HG03159 (cell line): ENCODE data around the gene CEP89.
A peak's percentile ranks its signal among the peaks of the same experiment; 100 is the strongest.
"Not testable (repeated sequence)": the region's sequence is repeated elsewhere in the genome, so short reads cannot be mapped to it uniquely, and the experiment has no call there.

ENCODE experiments used
- ATAC-seq: cut with Tn5 transposase; IDR thresholded peaks from one replicate; pipeline ENCODE4 v1.9.1; 2021; ENCODE audit warnings: mild to moderate bottlenecking, moderate library complexity; ENCODE audit not compliant: unreplicated experiment

The CEP89 gene

DNA sequence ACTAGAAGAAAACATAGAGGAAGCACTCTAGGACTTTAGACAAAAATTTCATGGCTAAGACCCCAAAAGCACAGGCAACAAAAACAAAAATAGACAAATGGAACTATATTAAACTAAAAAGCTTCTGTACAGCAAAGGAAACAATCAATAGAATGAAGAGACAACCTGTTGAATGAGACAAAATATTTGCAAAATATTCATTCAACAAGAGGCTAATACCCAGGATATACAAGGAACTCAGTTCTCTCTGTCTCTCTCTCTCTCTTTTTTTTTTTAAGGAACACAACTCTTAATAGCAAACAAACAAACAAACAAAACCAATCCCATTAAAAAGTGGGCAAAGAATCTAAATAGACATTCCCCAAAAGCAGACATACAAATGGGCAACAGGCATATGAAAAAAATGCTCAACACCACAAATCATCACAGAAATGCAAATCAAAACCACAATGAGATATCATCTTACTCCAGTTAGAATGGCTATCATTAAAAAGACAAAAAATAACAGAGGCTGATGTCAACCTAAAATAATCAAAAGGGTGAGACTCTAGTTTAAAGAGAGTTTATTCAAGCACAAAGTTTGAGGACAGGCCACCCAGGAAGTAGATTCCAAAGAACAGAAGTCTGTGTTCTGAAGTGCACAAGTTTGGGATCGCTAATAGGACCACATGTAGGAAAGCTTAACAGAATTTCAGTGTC is 75.1 kb downstream of the CEP89 start:
- ATAC-seq = no peak

DNA sequence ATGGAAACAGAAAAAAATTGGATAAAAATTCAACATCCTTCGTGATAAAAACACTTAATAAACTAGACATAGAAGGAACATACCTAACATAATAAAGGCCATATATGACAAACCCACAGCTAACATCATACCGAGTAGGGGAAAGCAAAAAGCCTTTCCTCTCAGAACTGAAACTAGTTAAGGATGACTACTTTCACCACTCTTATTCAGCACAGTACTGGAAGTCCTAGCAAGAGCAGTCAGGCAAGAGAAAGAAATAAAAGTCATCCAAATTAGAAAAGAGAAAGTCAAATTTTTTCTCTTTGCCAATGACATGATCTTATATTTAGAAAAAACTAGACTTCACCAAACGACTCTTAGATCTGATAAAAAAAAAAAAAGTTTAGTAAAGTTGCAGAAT is 76.4 kb downstream of the CEP89 start:
- ATAC-seq = peak; percentile 91

DNA sequence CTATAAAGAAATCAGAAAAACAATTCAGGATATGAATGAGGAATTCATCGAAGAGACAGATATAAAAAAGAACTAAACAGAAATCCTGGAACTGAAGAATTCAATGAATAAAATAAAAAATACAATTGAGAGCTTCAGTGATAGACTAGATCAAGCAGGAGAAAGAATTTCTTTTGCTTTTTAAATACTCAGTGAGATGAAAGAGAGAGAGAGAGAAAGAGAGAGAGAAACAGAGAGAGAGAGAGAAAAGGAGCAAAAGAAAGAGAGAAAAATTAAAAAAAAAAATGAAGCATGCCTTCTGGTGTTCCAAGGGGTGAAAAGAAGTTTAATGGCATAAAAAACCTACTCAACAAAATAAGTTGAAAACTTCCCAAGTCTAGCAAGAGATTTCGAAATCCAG is 80.1 kb downstream of the CEP89 start:
- ATAC-seq = no peak

DNA sequence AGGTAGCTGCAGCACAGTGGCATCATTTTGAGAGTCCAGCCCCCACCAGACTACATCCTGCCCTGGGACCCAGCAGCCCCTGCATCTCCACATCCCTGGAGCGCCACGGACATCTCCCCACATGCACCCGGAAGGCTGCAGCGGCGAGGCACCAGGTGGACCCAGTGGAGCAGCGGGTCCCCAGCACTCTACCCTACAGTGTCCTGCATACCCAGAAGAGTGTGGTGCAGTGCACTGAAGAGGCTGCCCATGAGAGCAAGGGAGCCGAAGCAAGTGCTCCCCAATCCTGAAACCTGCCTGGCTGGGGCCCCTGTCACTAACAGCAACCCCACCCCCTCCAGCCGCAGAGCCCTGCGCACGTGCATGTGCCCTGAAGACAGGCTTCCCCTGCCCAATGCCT is 80.9 kb downstream of the CEP89 start:
- ATAC-seq = no peak

DNA sequence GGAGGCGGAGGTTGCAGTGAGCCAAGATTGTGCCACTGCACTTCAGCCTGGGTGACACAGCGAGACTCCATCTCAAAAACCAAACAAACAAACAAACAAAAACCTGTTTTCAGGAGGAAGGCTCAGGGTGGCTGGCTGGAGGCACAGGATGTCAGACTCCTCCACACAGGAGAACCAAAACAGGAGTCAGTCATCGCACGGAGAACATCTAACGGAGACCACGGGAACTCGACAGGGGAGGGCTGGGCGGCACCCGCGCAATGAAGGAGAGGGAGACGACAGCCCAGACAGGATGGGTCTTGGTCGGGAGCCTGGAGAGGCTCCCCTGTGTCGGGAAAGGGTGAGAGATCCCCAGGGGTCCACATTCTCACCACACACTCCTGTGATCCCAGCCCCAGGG is 81.4 kb downstream of the CEP89 start:
- ATAC-seq = no peak

DNA sequence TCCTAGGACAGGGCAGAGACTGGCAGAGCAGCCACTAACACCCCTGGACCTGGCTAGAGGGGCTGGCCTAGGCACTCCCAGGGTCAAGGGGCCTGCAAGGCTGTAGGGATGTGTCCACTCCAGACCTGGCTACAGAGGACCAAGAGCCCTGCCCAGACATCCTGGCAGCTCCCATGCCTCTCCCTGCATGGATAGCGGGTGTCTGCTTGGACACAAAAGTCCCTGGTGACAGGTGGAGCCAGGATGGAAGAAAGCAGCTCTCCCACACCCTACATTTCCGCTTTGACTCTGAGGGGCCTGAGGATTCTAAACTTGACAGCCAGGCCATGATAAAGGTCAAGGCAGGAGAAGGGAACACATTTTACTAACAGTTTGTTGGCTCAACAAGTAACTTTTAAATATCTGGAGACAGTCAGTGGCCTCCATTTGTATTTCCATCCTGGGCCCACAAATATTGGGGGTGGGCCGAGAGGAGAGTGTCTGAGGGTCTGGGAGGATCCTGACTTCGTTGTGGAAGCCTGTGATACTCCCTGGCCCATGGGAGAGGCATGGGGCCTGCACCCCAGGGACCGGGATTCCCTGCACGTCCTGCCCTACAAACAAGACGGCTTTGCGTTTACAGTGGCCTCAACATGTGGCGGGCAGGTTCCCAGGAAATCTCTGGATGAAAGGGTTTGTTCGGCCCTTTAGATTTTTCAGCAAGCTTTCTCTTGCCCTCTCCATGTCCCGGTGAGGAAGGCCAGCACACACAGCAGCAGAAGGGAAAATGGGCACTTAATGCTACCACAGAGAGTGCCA is 82.4 kb downstream of the CEP89 start:
- no peak for ATAC-seq

DNA sequence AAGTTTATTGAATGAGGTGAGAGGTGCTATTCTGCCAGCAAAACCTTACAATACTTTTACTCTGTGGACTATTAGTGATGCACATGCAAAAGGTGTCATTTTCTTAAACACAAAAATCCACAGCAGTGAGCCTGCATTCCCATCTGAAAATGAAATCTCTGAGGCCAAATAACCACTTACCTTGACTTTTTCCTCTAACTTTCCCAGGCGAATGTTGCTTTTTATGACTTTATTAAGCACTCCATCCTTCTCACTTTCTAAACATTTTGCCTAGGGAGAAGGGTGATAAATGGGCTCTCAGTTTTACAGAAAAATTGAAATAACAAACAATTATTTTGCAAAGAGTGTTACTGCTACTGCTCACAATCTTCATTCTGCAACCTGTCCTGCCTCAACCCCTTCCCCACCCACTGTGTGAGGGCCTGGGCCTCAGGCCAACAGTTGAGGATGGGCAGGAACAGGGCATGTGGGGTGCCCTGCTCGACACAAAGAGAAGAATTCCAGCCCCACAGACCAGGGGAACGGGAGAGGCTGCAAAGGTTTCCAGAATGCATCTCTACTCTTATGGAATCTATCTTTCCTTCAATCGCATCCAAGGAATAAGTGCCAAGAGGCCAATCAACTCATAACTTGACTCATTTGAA is 84.1 kb downstream of the CEP89 start:
- ATAC-seq = no peak

DNA sequence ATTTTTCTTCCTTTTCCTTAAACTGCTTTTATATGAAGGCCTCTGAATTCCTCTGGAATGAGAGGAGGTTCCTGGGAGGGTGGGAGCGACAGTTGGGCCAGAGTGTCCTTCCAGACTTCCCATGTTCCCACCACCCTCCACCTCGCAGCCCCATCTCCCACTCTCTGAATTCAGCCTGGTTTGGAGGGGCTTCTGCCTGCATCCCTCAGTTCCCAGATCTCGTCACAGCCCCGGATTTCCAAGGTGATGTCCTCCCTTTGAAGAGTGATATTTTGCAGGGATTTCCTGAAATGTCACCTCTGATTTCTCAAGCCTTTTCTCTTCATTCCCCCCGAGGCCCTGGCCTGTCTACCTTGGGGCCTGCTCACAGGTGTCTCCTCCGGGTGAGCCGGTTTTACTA is 85.5 kb downstream of the CEP89 start:
- no peak for ATAC-seq

DNA sequence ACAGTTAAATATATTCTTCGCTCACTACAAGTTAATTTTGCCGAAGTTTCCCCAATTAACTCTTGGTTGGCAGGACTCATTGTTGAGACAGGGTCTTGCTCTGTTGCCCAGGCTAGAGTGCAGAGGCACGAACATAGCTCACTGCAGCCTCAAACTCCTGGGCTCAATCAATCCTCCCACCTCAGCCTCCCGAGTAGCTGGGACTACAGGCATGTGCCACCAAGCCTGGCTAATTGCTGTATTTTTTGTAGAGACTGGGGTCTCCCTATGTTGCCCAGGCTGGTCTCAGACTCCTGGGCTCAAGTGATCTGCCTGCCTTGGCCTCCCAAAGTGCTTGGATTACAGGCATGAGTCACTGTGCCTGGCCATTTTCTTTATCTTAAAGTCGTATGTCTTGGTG is 86.5 kb downstream of the CEP89 start:
- not testable (repeated sequence) for ATAC-seq

DNA sequence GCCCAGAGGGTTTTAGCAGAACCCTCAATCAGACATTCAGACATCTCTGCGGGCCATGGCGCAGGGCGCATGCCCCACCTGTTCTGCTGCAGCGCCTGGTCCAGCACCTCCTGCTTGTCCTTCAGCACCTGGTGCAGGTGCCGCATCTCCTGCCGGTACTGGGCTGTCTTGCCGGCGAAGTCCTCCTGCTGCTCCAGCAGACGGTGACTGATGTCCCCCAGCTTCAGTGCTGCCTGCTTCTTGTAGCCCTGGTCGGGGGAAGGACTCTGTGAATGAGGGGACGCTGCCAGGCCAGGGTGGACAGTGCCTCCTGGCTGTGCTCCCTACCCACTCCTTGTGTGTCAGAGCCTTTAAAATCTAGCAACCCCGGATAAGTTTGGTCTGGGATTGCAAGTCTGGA is 90.0 kb downstream of the CEP89 start:
- ATAC-seq = no peak

DNA sequence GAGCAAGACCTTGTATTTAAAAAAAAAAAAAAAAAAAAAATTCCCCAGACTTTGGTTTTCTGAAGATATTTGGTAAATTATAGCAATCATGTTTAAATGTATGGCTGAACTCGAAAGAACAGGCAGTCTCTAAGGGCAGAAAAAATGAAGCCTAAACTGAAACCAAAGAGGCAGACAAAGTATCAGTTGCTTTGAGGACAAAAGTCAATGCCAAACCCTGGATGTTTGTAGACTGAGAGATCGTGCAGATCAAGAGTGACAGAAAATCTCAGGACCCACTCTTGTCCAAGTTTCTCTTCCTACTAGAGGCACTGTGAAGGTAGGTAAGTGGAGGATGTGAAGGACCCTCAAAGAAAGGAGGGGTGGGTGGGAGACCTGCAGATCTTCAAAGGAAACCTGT is 91.1 kb downstream of the CEP89 start:
- no peak for ATAC-seq

DNA sequence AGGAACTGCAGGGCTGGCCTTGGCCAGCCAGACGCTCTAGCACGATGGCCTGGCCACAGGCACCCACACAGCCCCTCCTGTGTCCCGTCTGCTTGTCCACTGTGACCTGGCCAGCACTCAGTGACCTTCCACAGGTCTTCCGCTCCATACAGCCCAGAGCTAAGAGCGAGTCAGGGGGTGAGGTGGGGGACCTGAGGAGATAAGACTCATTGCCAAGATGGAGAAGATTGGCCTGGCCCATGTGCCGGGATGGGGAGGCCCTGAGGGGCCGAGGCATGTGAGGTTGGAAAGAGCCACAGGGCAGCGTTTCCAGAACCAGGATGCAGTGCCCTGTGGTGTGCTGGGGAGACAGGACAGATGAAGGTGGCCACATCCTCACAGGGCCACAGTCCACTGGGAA is 92.0 kb downstream of the CEP89 start:
- ATAC-seq = no peak

DNA sequence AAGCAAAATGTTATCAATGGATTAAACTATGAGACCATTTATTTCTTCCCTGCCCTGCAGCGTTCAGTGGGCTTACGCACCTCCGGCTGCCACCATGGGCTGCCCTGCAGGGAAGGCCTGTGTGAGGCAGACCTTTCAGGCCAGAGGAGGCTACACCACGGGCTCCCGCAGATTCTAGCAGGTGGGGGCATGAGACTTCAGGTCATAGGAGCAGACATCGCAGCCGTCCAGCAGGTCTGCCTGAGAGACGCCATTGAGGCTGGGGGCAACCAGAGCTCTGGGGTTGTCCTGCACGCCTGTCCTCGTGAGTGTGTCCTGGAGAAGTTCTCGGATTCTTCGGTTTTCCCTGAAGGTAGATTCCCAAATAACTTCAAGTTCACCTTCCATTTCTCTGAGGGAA is 92.8 kb downstream of the CEP89 start:
- no peak for ATAC-seq

DNA sequence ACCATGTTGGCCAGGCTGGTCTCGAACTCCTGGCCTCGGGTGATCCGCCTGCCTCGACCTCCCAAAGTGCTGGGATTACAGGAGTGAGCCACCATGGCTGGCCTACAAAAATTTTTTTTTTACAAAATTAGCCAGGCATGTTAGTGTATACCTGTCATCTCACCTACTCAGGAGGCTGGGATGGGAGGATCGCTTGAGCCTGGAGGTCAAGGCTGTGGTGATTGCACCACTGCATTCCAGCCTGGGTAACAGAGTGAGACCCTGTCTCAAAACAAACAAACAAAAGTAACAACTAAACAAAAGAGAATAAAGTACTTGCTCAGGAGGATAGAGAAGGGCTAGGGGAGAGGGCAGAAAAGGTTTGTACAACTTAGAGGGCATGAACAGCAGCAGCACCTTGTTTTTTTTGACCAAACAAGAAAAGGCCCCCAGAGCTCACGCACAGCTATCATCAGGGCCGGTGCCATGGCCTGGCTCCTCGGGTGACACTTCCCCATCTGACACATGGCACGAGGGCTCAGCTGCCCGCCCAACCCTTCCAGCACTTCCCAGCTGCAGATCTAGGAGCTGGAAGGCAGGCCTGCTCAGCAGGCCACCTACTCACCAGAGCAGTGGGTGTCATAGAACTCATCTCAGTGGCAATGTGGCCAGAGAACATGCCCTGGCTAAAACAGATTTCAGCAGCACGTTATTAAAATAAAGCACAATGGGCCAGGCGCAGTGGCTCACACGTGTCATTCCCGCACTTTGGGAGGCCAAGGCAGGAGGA is 93.6 kb downstream of the CEP89 start:
- ATAC-seq = no peak

DNA sequence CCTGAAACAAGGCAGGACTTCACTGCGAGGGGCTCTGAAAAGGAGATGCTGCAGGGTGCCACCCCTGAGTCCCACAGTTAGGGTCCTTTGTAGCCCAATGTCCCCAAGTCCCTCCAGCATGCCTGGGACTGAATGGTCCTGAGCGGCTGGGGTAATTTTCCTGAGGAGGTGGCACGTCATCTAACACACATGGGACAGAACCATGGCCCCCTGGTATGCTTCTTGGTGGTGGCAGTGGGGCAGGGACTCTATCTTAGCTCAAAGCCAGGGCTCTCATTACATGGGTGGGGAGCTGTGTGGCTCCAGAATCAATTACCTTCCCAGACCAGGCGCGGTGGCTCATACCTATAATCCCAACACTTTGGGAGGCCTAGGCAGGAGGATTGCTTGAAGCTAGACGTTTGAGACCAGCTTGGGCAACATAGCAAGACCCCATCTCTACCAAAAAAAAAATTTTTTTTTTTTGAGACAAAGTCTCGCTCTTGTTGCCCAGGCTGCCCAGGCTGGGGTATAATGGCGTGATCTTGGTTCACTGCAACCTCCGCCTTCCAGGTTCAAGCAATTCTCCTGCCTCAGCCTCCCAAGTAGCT is 94.3 kb downstream of the CEP89 start:
- ATAC-seq = no peak

DNA sequence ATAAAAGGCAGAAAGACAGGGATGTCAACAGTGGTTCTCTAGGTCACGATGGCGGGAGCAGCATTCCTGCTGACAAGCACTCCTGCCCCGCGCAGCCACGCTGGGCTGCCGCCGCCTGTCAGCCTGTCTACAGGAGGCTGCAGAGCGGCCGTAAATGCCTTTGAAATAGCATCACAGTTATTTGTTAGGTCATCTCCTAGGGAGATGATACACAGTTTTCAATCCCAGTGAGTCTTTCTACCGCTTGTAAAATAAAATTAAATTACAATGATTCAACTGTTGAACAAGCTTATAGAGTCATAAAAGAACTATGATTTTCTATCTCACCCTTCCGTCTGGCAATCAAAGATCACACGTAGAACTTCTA is 94.9 kb downstream of the CEP89 start:
- no peak for ATAC-seq

DNA sequence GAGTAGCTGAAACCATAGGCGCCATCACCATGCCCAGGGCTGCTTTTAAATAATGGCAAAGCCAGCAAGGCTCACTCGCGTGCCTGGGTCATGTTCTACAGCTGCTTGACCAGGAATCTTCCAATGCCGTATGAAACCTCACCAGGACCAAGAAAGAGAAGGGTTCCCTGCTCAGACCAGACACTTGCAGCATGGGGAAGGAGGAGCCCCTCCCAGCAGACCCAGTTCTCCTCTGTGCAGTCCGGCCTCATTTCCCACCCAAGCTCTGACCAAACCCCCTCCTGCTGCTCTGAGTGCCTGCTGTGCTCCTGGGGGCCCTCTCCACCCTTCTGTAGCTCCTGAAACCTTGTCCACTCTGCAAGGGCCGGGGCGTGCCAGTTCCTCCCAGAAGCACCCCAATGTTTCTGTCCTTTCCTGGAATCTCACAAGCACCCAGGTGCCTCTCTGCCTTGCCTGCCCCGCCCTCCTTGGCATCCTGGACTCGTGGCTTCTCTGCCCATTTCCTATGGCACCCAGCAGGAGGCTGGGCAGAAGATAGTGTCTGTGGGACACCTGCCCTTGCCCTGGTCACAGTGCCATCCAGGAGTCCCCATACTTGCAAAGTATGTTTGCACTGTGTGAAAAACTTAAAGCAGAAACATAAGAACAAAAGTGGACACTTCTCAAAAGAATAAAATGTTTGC is 95.4 kb downstream of the CEP89 start:
- ATAC-seq = no peak

DNA sequence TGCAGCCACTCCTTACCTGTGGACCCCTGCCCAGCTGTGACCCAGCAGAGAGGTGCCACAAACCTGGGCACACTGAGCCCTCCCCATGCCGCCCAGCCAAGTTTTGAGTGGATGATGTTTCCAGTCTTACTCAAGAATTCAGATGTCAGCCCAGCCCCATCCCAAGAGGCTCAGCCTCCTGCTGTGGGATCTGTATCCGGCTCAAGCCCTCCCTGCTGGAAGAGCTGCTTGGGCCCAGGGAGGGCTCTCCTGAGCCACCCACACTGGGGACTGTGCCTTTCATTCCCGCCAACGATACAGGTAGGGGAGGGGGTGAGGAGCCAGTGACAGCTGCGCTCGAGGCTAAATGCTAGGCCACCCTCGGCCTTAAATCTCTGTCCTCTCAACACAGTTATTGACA is 96.3 kb downstream of the CEP89 start:
- ATAC-seq = no peak

DNA sequence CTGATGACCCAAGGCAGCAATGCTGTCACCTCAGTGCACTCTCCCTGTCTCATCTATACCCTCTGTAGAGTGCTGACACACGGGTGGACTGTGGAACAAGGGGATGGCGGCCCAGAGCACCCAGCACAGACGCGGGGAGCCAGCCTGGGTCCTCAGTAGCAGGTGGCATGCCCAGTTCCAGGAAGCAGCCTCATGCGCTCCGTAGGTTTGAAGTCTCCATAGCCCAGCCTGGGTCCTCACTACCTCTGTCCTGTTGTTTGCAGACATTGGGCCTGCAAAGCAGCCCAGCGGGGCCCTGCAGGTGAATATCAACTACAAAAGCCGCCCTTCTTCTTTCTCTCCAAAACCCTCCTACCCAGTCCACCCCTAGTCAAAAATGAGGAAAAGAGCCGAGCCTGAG is 97.2 kb downstream of the CEP89 start:
- ATAC-seq = no peak

DNA sequence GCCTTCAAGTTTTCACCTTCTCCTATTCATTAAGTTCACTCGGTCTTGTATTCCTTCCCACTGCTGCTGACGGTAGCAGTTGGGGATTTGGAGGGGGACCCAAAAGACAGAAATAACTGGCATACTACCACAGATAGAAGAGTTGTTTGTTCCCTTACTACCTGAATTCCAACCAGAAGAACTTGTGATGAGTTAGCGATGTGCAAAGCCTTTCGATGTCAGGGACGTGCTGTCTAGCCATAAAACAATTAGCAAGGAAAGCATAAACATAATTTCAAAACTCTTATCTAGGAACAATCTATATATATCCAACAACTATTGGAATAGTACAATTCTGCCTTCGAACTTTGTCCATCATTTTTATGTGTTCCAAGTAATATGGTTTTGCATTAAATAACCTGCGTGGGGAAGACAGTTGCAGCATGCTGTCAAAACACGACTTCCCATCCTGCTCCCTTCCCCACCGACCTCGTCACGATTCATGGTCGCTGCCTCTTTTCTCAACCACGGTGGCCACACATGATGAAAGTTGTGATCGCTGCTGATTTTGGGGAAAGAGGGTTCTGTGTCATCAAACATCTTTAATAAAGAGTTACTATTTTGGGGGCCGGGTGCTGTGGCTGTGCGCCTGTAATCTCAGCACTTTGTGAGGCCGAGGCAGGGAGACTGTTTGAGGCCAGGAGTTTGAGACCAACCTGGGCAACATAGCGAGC is 98.4 kb downstream of the CEP89 start:
- no peak for ATAC-seq
